Hypothalamus (tissue), 51 donors: ENCODE data around the gene MPND.

Experiments
- DNase-seq, 51 donors: peaks; one replicate each; lab custom pipeline; 2025; lab: John Stamatoyannopoulos, UW

MPND gene

DNA sequence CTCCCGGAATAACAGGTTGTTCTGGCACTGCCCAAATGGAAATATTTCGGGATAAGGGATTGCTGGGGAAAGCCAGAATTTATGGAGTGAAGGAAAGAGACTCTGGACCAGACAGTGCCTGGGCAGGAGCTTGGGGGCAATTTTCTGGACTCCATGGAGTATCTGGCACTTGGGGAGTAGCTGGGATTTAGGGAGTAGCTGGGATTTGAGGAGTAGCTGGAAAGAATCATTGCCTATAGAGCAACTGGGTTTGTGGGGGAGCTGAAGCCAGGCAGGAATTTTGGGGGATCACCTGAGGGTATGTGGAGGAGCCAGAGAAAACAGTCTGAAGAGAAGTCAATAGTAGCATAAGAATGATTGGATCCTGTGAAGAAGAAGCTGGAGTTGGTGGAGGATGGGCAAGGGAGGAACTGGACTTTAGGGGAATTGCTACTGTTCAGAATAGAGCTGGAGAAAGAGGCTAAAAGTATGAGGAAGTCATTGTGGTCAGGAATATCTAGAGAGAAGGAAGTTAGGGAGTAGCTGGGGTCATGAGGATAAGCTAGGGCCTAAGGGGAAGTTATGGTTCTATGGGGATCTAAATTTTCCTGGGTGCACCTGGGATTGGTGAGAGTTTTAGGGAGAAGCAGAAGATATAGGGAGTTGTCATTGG is 24.2 kb upstream of the MPND start:
- DNase-seq = no peak

DNA sequence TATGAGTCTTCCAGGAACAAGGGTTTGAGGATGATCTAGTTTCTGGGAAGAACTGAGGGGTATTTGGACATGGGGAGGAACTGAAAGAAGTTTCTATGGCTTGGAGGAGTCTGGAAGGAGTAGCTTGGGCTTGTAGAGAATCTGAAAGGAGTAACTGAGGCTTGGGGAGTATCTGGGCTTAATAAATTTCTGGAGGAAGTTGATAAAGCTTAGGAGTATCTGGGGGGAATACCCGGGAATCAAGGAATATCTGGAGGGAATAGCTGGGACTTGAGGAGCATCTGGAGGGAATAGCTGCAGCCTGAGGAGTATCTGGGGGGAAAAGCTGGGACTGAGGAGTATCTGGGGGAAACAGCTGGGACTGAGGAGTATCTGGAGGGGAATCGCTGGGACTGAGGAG is 22.9 kb upstream of the MPND start:
- DNase-seq = no peak

DNA sequence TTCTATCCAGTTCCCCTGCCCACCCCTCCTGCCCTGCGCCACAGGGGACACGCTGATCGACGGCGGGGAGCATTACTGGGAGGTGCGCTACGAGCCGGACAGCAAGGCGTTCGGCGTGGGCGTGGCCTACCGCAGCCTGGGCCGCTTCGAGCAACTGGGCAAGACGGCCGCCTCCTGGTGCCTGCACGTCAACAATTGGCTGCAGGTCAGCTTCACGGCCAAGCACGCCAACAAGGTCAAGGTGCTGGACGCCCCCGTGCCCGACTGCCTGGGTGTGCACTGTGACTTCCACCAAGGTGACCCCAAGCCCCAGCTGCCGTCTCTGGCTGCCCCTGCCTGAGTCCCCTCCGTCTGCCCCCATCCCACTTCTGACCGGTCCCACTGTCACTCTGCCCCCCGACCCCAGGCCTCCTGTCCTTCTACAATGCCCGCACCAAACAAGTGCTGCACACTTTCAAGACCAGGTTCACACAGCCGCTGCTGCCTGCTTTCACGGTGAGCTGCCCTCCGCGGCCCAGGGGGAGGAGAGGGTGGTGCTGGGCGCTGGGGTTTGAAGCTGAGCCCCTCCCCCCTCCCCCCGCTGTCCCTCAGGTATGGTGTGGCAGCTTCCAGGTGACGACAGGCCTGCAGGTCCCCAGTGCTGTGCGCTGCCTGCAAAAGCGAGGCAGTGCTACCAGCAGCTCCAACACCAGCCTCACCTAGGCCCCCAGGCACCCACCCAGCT is 20.3 kb upstream of the MPND start:
- DNase-seq = no peak

DNA sequence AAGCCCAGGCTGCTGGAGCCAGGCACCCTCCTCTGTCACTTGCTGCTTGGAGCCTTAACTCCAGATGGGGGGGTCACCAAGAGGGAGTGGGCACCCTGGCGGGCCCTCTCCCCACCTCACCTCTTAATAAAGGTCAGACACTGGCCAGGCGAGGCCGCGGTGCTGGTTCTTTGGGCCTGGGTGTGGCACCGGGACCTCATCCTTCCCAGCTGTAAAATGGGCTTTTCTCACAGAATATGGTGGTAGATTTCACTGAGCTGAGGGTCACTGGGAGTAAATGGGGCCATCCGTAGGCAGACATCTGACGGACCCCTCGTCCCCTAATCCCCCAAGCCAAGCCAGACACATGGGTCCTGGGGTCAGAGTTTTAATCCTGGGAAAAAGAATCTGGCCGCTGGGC is 19.7 kb upstream of the MPND start:
- no peak for DNase-seq

DNA sequence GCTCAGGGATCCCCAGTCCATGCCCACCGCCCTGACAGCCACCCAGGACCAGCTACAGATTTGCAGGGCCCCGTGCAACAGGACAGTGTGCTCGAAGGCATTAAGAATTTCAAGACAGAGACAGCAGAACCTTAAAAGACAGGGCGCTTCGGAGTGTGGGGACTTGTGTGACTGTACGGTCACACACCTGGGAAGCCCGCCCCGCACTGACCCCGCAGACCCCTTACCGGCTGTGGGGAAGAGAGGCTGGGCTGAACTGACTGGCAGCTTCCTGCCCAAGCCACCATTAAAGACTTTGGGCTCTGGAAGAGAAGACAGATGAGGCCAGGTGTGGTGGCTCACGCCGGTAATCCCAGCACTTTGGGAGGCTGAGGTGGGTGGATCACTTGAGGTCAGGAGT is 19.1 kb upstream of the MPND start:
- DNase-seq = no peak

DNA sequence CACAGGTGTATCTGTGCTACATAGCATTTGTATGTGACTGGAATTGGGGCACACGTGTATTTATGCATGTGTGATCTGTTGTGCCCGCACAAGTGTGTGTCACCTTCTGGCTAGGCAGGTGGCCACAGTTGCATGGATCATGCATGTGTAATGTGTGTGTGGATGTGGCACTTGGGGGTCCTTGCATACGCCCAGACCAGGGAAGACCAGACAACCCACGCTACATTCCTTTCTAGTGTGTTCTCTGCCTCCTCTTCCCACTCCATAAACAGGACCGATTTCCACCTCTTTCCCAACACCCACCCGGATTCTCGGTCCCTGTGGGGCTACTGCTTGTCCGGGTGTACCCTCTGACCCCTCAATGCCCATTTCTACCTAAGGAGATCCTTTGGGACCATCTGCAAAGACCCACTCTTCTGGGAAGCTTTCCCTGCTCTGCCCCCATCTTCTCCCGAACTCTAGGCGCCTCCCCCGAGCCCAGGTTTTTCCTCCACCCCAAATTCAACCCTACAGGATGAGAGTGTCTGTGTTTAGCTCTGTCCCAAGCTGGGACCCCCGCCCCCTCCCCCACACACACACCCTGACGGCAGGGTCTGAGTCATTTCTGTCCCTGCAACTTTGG is 17.0 kb upstream of the MPND start:
- DNase-seq = no peak

DNA sequence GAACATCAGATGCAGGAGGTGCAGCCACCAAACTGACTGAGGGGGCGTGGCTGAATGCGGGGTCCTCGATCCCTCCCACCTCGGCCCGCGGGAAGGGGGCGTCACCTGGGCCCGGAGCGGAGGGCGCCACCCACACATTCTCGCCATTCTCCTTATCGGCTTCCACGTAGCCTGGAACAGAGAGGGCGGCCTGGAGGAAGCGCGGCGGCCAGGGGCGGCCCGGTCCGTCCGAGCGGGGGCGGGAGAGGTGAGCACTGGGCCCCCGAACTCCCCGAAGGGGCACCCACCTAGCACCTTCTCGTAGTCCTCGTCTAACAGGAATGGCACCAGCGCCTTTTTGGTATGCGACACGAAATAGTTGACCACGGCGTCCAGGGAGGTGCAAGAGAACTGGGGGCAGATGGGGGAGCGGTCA is 16.5 kb upstream of the MPND start:
- DNase-seq = no peak

DNA sequence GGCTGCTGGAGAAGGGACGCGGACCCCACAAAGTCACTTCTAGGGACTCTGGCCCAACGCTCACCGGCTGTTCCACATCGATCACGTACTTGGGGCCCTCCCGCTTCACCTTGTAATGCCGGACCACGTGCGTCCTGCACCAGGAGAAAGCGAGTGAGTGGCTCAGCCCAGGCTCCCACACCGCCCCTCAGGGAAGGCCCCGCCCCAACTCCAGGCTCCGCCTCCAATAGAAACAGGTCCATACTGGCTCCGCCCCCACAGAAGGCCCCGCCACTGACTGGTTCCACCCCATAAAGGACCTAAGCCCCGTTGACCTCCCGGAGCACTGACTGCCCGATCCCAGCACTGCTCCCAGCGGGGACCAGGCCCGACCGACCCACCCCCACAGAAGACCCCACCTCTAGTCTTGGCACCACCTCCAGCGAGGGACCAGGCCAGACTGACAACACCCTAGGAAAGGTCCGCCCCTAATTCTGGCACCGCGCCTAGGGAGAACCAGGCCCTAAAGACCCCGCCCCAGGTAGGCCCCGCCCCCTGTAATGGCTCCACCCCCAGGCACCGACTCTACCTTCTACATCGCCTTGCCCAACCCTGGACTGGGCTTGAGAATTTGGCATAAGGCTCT is 16.0 kb upstream of the MPND start:
- DNase-seq = peak in 33 of 51 donors; percentile 4 to 74 (median 44)

DNA sequence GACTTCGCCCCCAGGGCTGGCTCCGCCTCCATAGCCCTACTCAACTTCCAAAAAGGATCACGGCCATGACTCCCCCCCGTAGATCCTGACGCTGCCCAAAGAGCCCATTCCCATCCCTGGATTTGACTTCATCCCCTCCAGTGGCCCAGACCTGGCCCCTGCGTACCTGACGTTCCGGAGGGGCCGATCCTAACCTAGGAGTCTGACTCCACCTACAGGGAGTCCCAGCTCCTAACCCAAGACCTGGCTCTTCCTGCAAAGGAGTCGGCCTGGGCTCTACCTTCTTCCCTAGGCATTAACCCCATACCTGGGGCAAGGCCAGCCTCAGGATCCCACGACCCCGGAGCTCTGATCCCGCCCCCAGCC is 15.5 kb upstream of the MPND start:
- peak in 1 of 51 donors; percentile 50 for DNase-seq

DNA sequence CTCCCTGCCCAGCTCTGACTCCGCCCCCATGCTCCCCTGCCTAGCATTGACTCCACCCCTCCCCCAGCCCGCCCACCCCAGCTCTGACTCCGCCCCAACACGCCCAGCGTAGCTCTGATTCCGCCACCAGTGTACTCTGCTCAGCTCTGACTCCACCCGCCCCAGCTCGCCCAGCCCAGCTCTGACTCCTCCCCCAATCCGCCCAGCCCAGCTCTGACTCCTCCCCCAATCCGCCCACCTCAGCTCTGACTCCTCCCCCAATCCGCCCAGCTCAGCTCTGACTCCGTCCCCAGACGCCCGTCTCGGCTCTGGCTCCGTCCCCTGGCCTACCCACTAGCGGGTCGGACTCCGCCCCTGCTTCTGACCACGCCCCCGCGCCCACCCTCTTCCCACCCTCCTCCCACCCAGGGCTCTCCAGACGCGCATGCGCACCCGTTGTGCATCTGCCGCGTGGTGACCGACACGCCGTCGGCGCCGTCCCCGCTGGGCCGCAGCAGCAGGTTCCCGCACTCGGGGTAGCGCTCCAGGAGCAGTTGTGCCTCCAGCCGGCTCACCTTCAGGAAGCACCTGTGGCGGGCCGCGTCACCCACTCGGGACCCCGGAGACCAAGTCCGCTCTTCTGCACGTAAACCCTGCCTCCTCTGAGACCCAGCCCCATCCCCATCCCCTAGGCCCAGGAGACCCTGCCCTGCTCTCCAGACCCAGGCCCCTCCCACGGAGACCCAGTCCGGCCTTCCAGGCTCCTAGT is 14.9 kb upstream of the MPND start:
- DNase-seq = peak; percentile 72 to 99 (median 93)

DNA sequence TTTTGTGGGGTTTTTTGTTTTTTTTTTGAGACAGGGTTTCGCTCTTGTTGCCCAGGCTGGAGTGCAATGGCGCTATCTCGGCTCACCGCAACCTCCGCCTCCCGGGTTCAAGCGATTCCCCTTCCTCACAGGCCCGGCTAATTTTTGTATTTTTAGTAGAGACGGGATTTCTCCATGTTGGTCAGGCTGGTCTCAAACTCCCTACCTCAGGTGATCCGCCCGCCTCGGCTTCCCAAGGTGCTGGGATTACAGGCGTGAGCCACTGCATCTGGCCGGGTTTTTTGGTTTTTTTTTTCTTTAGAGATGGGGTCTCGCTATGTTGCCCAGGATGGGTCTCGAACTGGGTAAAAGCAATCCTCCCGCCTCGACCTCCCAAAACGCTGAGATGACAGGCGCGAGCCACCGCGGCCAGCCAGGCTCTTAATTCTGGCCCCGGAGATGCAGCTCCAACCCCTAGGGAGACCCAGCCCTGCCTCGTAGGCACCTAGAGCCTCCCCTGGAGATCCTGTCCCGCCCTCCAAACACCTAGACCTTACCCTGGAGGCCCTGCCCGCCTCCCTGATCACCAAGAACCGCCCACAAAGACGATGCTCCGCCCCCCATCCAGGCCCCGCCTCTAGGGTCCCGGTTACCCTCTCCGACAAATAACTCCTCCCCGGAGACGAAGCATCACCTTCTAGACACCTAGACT is 14.2 kb upstream of the MPND start:
- DNase-seq = peak in 1 of 51 donors; percentile 5

DNA sequence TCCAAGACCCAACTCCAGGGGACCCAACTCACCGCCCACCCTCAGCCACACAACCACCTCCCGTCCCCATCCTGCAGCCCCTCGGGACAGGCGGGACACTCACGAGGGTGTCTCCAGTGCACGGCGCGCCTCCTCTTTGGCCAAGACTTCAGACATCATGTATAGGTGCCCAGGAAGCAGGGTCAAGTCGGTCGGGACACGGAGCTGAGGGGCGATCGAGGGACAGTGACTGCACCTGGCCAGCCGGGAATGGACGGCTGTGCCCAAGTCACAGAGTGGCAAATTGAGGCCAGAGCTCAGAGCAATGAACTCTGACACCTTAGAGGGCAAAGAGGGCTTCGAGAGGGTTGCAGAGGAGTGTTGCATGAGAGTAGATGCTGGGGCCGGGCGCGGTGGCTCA is 13.5 kb upstream of the MPND start:
- DNase-seq = no peak

DNA sequence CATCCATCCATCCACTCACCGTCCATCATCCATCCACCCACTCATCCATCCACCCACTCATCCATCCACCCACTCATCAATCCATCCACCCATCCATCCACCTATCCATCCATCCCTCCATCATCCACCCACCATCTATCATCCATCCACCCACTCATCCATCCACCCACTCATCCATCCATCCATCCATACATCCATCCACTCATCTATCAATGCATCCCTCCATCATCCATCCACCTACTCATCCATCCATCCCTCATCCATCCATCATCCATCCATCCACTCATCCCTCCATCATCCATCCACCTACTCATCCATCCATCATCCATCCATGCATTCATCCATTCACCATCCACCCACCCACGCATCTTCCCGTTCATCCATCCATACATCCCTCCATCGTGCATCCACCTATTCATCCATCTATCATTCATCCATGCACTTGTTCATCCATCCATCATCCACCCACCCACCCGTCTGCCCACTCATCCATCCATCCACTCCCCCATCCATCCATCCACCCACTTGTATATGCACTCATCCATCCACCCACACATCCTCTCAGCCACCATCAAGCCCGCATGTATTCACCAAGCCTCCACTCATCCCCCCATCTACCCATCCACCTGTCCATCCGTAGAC is 8.3 kb upstream of the MPND start:
- no peak for DNase-seq

DNA sequence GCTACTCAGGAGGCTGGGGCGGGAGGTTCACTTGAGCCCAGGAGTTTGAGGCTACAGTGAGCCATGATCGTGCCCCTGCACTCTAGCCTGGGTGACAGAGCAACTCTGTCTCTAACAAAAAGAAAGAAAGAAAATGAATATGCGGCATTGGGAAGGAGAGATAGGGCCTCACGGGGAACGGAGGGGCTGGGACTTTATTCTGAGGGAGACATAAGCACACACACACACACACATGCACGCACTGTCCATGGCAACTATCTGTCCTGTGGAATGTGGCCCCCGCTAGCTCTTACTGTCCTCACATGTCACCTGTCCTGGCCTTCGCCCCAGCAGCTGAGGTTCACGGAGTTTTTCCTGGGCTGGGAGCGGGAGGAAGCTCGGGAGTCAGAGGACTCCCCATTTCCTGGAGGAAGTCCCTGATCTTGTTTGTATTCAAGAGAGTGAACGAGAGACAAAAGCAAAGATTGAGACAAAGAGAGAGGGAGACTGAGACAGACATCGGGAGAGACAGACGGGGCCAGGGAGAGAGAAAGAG is 5.4 kb upstream of the MPND start:
- DNase-seq = peak in 1 of 51 donors; percentile 14

DNA sequence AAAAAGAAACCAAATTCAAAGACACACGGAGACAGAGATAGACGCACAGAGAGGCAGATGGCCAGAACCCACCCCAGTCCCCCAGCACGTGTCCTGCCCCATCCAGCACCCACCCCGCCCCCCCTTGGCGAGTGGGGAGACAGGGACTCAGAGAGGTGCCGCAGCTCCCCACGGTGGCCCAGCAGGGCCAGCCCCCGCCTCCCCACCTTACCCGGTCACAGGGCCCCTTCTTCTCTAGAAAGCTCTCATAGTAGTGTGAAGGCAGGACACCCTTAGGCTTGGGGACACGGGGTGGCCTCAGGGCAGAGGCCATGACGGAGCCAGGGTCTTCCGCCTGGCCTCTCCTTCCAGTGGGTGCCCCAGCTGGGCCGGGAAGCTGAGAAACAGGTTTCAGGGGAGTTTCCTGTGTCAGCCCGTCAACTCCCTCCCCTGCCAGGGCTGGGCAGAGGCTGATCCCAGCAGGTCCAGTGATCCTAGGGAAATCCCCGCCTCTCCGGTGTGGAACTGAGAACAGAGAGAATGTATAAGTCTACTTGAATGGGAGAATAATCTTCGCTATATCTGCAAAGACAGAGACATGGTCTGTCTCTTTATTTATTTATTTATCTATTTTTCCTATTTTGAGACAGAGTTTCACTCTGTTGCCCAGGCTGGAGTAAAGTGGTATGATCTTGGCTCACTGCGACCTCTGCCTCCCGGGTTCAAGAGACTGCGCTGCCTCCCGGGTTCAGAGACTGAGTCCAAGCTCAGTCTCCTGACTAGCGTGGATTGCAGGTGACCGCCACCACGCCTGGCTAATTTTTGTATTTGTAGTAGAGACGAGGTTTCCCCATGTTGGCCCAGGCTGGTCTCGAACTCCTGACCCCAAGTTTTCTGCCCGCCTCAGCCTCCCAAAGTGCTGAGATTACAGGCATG is 4.7 kb upstream of the MPND start, which contains the start of gene STAP2:
Gene STAP2, minus strand, starts transcription at position 387 of the 915 bp plus-strand sequence. Its CDS starts 74 bp downstream, at position 313.
- no peak for DNase-seq

DNA sequence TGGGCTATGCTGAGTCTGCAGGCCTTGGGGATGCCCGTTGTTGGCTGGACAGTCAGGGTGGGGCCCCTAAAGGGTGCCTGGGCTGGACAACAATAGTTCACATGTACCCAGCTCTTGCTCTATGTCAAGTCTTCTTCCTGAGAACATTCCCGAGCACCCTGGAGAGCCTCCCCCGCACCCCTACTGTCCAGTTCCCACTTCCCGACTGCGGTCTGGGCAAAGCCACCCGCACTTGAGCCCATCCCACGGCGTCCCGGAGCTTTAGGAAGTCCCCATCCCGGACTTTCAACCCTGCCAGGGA is 1.1 kb upstream of the MPND start:
- DNase-seq = peak in 2 of 51 donors; percentile 56 to 94

DNA sequence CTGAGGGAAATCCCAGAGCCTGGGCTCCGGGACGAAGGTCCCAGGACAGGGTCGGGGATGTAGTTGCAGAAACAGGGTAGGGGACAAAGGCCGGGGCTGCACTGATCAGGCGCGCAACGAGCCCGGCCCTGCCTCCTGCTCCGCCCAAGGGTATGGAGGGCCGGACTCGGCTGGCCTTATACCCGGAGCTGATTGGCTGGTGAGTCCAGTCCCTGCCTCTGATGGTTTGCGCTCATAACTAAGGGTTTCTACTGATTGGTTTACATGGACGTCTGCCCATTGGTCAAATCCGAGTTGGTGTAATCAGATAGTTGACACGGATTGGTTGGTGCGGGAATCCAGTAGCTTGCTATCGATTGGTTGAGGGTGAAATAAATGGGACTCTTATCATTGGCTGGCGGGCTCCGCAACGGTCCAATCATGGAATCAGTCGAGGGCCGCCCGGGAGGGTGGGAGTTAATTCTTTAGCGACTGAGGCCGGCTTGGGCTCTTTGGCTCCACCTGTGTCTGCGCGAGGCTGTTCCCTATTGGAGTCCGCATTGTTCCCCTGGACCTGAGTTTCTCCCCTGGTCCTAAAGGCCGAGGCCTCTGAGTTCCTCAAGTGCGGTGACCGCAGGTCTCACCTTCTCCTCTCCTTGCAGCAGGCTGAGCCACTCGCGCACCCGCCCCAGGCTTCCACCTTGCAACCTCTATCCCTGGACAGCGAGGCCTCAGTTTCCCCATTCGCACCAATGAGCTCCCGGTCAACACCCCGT is 570 bp upstream of the MPND start:
- DNase-seq = peak; percentile 87 to 100 (median 95)
